ENCODE data around the gene TMEM101. TPM values are rescaled to one million over a fixed set of nuclear protein-coding genes. Genes with fewer than 3 reads are reported as not detected.
"Not testable (repeated sequence)": the region's sequence is repeated elsewhere in the genome, so short reads cannot be mapped to it uniquely, and the experiment has no call there.

The TMEM101 gene
- total and polyA plus RNA-seq, 10 of the 15 experiments (the other 5 are each of a cell fraction or from before 2014, with no cell fraction given): 18.4 to 72.5 (median 35.9) TPM

- DNase-seq (ENCODE audit: low read depth, low spot score) (no peak), FAIRE-seq (no peak), ATAC-seq (no peak)
- Histone ChIP-seq H3K27ac (ENCODE audit: control insufficient read depth, insufficient read depth) (no peak overlapping the region), H4K20me1 (ENCODE audit: control insufficient read depth, insufficient read depth) (no peaks in the 10 kb centered on the region), H2AFZ (ENCODE audit: control insufficient read depth, low read depth, low read length) (no peak overlapping the region), H3K9ac (ENCODE audit: control insufficient read depth, insufficient read depth, low read length) (no peak overlapping the region), H3K36me3 (ENCODE audit: control insufficient read depth in 2 of 2, insufficient read depth in 2 of 2, low read length in 1 of 2) (no peaks in the 10 kb centered on the region), H3K9me3 (replicated peaks; ENCODE audit: control insufficient read depth, insufficient read depth, low read length) (no peaks in the 10 kb centered on the region), H3K79me2 (ENCODE audit: control insufficient read depth, insufficient read depth, low read length) (no peaks in the 10 kb centered on the region), H3K4me2 (ENCODE audit: control insufficient read depth, insufficient read depth) (no peak overlapping the region), H3K4me3 (no peak overlapping the region), H3K27me3 (replicated peaks in 1 of 2; ENCODE audit: control insufficient read depth in 2 of 2, insufficient read depth in 2 of 2, low read length in 1 of 2) (peaks cover 0 to 2% of the 10 kb centered on the region in 2 experiments; a peak in 1 of 4 replicates), H3K4me1 (ENCODE audit: control insufficient read depth, insufficient read depth, low read length) (no peaks in the 10 kb centered on the region)
- ChIA-PET CTCF (interaction anchor here (0.9 kb wide), 1 partner anchor 31 kb away, joined by 4 read pairs; no protein-coding TSS in a partner anchor), SMC1A (ENCODE audit: uncharacterized antibody, unreplicated experiment) (no interaction called here), RAD21 (ENCODE audit: unreplicated experiment) (no interaction called here), POLR2A (no interaction called here)
- 49% methylated on average over 14 of the region's 14 CpGs for WGBS (ENCODE audit: insufficient coverage, insufficient replicate concordance, low lambda C conversion rate, missing lambda C conversion rate)
- in situ Hi-C loops (cut with MboI) (no loop called here), intact Hi-C loops (cut with micrococcal nuclease; ENCODE audit: unreplicated experiment) (no loop called here)
- no TSS peak for BruUV-seq (replicated peaks)
- TF ChIP-seq IRF5 (IDR thresholded peaks at IDR 0.05; ENCODE audit: borderline replicate concordance) (no peak), NR2F1 (conservative IDR thresholded peaks at IDR 0.05) (no peak), SMAD5 (IDR thresholded peaks at IDR 0.05; ENCODE audit: low read depth) (no peak), BHLHE40 (IDR thresholded peaks at IDR 0.05; ENCODE audit: borderline replicate concordance in 1 of 2, low read depth in 2 of 2, low read length in 1 of 2) (no peak), POLR2AphosphoS5 (IDR thresholded peaks at IDR 0.05; ENCODE audit: low read length) (no peak), TAF1 (IDR thresholded peaks at IDR 0.05; ENCODE audit: borderline replicate concordance, low read depth, low read length) (no peak), ZNF217 (IDR thresholded peaks at IDR 0.05) (no peak), CREB1 (IDR thresholded peaks at IDR 0.05; ENCODE audit: low read depth) (no peak), SP1 (IDR thresholded peaks at IDR 0.05; ENCODE audit: low read depth, low read length) (no peak), POU2F2 (IDR thresholded peaks at IDR 0.05; ENCODE audit: borderline replicate concordance, low read depth, low read length) (no peak)
Observed at GRCh38 chr17:43974382-43975266, 40.1 kb downstream of the TMEM101 start.

DNA sequence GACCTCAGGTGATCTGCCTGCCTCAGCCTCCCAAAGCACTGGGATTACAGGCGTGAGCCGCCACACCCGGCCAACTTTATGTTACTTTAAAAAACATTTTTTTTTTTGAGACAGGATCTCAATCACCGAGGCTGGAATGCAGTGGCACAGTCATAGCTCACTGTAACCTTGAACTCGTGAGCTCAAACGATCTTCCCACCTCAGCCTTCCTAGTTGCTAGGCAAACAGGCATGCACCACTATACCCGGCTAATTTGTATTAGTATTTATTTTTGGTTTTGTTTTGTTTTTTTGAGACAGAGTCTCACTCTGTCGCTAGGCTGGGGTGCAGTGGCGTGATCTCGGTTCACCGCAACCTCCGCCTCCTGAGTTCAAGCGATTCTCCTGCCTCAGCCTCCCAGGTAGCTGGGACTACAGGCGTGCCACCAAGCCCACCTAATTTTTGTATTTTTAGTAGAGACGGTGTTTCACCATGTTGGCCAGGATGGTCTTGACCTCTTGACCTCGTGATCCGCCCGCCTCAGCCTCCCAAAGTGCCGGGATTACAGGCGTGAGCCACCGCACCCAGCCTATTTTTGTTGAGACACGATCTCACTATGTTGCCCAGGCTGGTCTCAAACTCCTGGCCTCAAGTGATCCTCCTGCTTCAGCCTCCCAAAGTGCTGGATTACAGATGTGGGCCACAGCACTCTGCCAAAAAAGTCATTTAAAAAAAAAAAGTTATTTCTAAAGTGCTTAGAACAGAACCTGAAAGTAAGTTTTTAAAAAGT, 42.1 kb downstream of the TMEM101 start:
- H3K4me2 ChIP-seq (ENCODE audit: control insufficient read depth, insufficient read depth); intact Hi-C loops (cut with micrococcal nuclease; ENCODE audit: unreplicated experiment); H2AFZ ChIP-seq (ENCODE audit: control insufficient read depth, low read depth, low read length); BruUV-seq (replicated peaks); H4K20me1 ChIP-seq (ENCODE audit: control insufficient read depth, insufficient read depth); ATAC-seq; H3K27me3 ChIP-seq (replicated peaks in 1 of 2; ENCODE audit: control insufficient read depth in 2 of 2, insufficient read depth in 2 of 2, low read length in 1 of 2); H3K4me3 ChIP-seq; H3K36me3 ChIP-seq (ENCODE audit: control insufficient read depth in 2 of 2, insufficient read depth in 2 of 2, low read length in 1 of 2); in situ Hi-C loops (cut with MboI); H3K4me1 ChIP-seq (ENCODE audit: control insufficient read depth, insufficient read depth, low read length); H3K9ac ChIP-seq (ENCODE audit: control insufficient read depth, insufficient read depth, low read length); H3K79me2 ChIP-seq (ENCODE audit: control insufficient read depth, insufficient read depth, low read length); POLR2A ChIA-PET; H3K27ac ChIP-seq (ENCODE audit: control insufficient read depth, insufficient read depth); H3K9me3 ChIP-seq (replicated peaks; ENCODE audit: control insufficient read depth, insufficient read depth, low read length); DNase-seq (ENCODE audit: low read depth, low spot score); RAD21 ChIA-PET (ENCODE audit: unreplicated experiment); FAIRE-seq: not testable (repeated sequence)
- 59% methylated on average over 22 of the region's 22 CpGs for WGBS (ENCODE audit: insufficient coverage, insufficient replicate concordance, low lambda C conversion rate, missing lambda C conversion rate)
- SMC1A ChIA-PET (ENCODE audit: uncharacterized antibody, unreplicated experiment): interaction anchor here (1.1 kb wide), 1 partner anchor 10 kb away, joined by 3 read pairs; no protein-coding TSS in a partner anchor
- CTCF ChIA-PET: interaction anchor here (0.6 to 2.1 kb wide), 2 partner anchors 21 to 29 kb away, joined by 3 to 7 read pairs; no protein-coding TSS in a partner anchor
